ENCODE results near the gene PRKCZ.

The PRKCZ gene

DNA sequence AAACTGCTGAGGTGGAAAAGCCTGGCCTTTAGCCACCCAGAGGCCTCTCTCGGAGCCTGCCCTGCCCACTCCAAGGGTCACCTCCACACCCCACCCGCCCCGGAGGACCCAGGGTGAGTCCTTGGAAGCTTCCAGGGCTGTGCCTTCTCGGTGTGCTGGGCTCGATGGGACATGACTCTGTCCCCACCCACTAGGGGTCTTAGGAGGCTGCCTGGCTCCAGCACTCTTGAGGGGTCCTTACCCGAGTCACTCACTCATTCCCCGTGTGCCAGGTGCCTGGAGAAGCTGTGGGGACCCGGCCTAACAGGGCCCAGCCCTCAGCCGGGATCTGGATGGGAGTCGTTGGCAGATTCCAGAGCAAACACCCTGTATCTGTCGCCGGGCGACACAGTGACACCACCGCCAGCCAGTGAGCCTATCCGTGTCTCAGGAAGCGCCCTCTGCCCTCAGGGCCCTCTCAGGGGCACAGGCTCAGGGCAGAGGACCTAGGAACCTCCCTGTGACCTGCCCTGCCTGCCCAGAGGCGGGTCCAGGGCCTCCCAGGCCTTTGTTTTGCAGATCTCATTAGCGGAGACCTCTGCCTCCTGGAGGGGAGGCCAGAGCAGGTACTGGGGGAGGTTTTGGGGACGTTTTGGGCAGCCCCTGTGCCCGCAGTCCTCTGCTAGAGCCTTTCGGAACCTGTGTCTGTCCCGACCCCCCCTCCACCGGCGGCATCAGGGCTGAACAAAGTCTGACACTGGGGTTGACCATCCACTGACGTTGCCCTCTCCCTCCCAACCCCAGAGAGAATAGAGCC, 3.1 kb upstream of the PRKCZ start:
- DNase-seq, result no peak

DNA sequence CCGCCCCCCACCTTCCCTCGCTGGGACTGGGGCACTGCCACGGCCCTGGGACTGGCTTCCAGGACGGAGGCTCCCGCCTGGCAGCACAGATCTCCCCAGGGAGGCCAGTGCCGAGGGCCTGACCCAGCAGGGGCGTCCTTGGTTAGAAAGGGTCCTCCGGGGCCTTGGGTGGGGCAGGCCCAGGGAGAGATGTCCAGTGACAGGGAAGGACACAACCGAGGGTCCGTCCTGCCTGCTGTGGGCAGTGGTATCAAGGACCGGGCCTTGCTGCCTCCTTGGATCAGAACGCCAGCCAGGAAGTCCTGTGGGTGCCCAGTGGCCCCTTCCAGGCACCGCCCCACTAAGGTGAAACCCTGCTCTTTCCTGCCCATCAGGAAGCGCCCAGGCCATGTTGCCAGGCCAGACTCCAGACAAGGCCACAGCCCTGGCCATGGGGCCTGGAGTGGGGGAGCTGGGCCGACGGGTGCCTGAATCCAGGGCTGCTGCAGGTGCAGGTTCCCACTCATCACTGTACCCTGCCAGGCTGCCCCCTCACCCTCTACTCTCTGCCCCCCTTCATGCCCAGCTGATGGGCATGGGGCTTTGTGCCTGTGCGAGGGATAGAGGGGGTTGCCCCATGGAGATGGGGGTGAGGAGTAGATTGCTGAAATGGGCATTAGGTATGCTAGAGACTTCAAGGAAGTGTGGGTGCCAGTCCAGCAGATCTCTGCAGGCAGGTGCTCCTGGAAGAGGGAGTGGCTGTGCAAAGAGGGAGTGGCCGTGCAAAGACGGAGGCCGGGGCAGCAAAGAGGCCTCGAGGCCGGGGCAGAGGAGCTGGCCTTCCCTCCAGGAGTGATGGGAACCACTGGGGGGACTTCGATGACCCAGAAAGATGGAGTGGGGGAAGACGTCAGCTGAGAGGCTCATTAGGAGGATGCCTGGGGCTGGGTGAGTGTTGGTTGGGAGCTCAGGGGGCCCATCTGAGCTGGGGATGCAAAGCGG, 2.2 kb upstream of the PRKCZ start:
- no peak for DNase-seq

- DNase-seq, result no peak
These were observed 940 bp upstream of the PRKCZ start for GRCh38 chr1:2049225-2049717.

- no peak for DNase-seq
These were observed 216 bp downstream of the PRKCZ start for GRCh38 chr1:2050461-2050792.

DNA sequence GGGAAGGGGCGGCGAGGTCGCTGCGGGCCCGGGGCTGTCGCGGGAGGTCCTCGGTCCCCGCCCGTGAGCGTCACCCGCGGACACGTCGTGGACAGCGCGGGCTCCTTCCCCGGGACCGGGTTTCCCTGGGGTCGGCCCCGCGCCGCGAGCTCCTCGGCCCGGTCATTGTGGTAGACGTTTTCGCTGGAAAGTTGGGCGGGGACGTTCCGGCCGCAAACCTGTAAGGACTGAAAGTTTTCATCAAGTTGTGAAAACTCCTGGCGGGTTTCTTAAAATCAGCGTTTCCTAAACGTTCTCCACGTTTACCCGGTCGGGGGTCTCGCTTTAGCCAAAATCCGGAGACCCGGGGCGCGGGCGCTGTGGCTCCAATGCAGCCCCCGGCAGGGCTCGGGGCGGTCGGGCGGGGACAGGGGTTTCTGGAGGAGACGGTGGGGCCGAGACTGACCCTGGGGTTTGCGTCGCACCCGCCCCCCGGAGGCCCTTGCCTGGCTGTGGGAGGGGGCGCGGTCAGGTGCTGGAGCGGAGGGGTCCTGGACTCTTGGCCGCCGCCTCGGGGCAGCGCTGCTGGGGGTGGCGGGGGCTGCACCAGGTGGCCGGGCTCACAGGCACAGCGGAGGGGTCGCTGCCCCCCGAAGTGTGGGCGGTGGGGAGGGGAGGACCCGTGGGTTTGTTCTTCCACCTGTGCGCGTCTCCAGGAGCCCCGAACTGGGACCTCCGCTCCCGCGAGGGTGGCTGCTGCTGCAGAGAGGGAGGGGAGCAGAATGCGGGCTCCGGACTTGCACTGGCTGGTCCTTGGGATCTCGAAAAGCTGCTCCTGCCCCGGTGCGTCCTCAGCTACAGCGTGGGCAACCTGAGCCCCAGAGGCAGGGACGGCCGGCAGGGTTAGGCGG, 827 bp downstream of the PRKCZ start:
- no peak for DNase-seq

DNA sequence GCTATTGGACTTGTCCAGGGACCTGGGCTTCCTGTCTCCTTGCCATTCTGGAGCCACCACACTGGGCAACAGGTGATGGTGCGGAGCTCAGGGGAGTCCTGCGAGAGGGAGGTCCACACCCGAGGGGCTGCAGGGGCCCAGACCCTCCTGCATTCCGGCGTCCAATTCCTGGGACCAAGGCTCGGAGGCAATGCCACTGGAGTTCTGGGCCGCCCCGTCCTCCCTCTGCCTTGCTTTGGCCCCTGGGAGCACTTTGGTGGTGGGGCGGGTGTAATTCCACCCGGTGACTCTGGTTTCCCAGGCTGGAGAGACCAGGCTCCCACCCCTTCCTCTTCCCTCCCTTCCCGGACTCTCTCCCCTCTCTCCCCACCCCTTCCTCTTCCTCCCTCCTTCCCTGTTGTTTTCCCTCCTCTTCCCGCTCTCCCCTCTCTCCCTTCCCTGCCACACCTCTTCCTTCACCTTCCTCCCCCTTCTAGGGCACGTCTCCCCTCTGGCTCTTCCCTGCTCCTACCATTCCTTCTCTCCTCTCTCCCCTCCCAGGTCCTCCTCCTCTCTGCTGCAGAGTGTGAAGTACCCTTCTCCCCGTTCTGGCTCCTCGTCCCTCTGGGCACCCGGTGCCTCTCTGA, 2.0 kb downstream of the PRKCZ start:
- DNase-seq, result no peak

- DNase-seq, result no peak
These were observed 2.5 kb downstream of the PRKCZ start for GRCh38 chr1:2052756-2053155.

DNA sequence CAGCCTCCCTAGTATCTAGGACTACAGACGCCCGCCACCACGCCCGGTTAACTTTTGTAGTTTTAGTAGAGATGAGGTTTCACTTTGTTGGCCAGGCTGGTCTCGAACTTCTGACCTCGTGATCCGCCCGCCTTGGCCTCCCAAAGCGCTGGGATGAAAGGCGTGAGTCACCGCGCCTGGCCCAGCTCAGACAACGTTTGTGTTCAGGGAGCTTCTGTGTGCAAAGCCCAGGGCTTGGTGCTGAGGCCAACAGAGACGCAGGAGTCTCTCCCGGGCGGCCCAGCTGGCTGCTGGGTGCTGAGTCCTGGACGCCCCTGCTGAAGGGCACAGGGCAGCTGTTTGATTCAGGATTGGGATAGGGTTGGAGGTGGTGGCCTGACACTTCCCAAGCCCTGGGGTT, 3.0 kb downstream of the PRKCZ start:
- no peak for DNase-seq

DNA sequence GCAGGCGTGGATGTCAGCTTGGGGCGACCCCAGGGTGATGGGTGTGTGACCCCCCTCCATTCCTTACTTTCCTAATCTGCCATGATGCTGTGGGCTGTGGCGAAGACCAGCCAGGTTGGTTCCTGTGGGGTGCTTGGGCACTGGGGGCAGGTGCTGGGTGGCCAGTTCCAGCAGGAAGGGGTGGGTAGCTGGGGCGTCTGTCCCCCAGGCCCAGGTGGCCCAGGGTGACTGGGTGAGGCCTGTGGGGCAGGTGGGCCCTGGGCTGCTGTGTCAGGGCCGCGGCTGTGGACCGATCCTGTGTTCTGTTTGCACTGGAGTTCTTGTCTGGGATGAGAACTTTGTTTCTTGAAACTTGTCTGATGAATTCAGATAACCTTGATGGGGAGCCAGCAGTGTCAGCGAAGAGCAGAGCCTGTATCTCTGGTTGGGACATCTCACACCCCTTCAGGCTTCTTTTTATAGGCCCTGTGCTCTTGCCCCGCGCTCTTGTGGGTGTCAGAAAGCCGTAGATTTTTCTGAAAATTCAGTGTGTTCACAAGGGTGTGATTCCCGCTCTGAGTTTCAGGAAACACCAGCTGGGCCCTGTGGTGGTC, 3.7 kb downstream of the PRKCZ start:
- no peak for DNase-seq

DNA sequence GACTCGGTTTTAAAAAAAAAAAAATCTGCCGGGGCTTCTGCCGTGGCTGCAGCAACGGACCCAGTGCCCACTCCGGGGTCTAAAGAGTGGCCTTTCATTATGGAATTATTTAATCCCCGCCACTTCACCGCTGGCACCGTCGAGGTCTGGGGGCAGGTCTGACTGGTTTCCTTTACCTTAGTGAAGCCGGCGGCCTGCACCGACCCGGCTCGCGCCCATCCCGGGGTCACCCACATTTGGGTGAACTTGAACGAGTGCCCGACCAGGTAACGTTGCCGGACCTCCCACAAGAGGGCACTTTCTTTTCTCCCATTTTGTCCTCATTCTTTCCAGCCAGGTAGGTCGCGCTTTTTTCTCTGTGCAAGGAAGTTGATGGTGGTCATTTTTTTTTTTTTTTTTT, 4.3 kb downstream of the PRKCZ start:
- no peak for DNase-seq

DNA sequence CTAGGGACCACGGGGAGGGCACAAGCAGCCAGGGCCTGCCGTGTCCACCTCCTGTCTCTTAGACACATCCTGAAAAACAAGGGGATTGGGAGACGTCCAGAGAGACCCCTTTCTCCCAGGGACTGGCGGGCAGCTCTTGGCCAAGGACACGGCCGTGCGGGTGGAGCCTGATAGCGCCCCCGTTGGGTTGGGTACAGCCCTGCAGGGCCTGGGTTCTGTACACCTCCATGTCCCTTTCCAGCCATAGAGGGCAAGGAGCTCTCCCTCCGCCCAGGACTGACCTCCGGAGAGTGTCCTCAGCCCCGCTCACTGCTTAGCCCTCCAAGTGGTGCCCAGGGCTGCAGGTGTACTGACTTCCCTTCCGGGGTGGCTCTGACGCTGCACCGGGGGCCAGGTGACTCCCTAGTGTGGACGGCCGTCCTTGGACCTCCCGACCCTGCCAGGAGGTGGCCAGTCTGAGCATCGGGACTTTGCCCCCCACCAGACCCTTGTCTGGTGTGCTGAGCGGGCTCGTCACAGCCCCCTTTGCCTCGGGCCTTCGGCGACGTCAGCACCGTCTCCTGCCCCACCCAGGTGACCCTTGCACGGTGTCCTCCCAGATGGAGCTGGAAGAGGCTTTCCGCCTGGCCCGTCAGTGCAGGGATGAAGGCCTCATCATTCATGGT, 5.8 kb downstream of the PRKCZ start:
- DNase-seq, result no peak

- no peak for DNase-seq
These were observed 6.9 kb downstream of the PRKCZ start for GRCh38 chr1:2056955-2057590.

DNA sequence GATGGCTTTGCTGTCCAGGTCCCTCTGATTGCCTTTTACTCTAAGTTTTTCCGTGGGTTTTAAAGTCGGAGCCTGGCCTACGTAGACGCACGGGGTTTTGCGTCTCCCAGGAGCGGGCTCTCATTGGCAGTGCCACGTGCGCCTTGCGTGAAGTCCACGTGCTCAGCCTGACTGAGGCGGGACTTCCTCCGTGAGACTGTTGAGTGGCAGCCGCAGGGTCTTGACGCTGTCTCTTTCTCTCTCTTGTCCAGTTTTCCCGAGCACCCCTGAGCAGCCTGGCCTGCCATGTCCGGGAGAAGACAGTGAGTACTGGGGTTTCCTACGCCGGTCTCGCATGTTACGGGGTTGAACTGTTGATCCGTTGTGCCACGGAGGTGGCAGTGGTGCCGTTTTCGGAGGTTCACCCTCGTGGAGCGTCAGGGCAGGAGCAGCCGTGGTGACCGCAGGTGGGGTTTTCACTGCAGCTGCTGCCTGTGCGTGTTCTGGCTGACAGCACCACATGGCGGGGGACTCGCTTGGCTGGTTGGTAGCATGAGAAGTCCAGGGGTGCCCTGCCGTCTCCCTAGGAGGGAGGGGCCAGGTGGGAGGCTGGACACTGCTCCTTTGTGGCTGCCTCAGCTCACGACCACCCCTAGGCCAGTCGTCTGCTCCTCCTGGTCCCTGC, 9.2 kb downstream of the PRKCZ start:
- no peak for DNase-seq

DNA sequence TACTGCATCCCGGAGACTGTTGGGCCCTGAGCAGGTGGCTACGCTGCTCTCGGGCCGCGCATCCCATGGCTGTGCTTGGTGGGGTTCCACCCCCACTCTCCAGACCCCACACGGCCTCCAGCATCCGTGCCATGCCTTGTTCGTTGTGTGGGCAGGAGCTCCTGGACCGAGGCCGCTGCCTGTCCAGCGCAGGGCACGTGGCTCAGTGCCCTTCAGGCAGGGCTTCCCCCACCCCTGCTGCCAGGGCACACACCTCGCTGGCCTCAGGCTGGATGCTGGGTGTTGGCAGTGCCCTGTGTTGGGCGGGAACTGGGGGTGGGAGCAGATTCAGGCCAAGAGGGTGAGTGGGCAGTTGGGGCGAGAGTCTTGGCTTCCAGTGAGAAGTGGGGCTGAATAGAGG, 9.9 kb downstream of the PRKCZ start:
- no peak for DNase-seq

GRCh38 chr1:2060535-2060934, 10.3 kb downstream of the PRKCZ start:
- DNase-seq, result no peak

GRCh38 chr1:2061065-2061778, 11.0 kb downstream of the PRKCZ start:
- no peak for DNase-seq

GRCh38 chr1:2065699-2066098, 15.5 kb downstream of the PRKCZ start:
- no peak for DNase-seq

- no peak for DNase-seq
These were observed 17.2 kb downstream of the PRKCZ start for GRCh38 chr1:2067393-2067792.

GRCh38 chr1:2067981-2068380, 17.8 kb downstream of the PRKCZ start:
- no peak for DNase-seq

- DNase-seq, result no peak
These were observed 18.7 kb downstream of the PRKCZ start for GRCh38 chr1:2068951-2069350.
